Measurements from ENCODE around the gene MMAB.

MMAB gene

DNA sequence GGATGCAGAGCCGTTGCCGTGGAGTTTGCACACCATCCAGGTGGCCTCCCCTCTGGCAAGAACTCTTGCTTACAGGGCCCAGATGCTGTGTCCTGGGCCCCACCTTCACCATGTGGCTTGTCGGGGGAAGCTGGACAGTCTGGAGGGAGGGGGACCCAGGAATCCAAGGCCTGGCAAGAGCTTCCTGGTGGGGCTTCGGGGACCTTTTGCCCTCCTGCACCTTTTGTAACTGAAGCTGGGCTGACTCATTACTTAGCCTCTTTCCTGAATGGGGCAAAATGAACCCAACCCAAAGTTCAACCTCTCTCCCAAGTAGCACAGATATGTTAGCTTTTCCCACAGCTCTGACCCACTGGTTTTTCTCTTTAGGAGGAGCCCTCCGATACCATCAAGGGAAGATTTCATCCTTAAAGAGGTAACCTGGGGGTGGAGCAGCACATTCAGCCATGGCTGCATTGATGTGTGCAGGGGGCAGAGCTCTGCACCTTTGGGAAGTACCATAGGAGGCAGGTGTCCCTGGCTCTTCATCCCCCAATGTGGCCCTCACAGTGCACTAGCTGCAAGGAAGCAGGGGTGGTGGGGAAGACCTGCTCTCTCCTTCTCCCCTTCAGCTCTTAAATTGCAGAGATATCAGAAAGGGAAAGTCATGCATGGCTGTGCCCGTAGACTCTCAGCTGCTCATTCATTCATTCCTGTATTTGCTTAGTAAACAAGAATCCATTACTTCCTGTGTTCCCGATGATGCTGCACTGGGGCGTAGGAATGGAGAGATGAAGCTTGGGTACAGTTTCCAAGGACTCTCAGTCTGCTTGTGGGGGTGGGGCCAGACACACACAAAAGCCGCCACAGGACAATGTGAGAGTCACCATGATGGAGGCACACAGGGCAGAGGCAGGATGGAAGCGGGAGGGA lies 13.3 kb upstream of the MMAB start:
- Histone ChIP-seq H3K4me3 (ENCODE audit: control insufficient read depth in 1 of 7, extremely low read depth in 1 of 7, insufficient read depth in 4 of 7, low read depth in 2 of 7, low read length in 6 of 7) (no peak overlapping the region), H3K27me3 (replicated peaks in 2 of 5; ENCODE audit: control insufficient read depth in 4 of 5, insufficient read depth in 5 of 5, low read length in 4 of 5) (no peaks in the 10 kb centered on the region), H3K4me1 (ENCODE audit: control extremely low read depth in 1 of 4, control insufficient read depth in 4 of 4, insufficient read depth in 4 of 4, low read length in 3 of 4) (no peaks in the 10 kb centered on the region), H3K36me3 (ENCODE audit: control insufficient read depth in 4 of 4, insufficient read depth in 4 of 4, low read length in 3 of 4) (peaks cover 0 to 88% (median 20%) of the 10 kb centered on the region in 4 experiments), H3K27ac (ENCODE audit: insufficient read depth in 1 of 2, low read depth in 1 of 2, low read length in 2 of 2, poor library complexity in 1 of 2, severe bottlenecking in 2 of 2) (no peak overlapping the region), H3K9me3 (ENCODE audit: control extremely low read depth in 1 of 5, control insufficient read depth in 4 of 5, insufficient read depth in 2 of 5, low read depth in 1 of 5, low read length in 4 of 5) (no peaks in the 10 kb centered on the region)
- WGBS (ENCODE audit: insufficient coverage) = 99% methylated on average over 10 of the region's 10 CpGs
- ChIA-PET POLR2A (no interaction called here), CTCF (interaction anchor here (1.4 to 7.4 kb wide), 3 partner anchors 8 to 189 kb away, joined by 4 to 39 read pairs (median 8); no protein-coding TSS in a partner anchor)
- DNase-seq = no peak

DNA sequence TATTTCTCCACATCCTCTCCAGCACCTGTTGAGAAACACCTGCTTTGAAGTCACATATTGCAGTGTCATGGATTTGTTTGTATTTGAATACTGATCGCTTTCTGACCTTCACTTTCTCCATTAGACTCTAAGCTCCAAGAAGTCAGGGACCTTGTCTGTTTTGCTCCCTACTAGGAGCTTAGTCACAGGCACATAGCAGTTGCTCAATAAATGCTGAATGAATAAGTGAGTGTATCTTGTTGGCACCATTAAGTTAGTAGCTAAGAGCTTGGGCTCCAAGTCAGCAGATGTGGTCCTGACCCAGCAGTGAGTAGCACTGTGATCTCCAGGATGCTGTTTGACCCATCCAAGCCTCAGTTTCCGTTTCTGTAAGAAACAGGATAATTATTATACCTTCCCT lies 10.4 kb upstream of the MMAB start:
- CTCF ChIA-PET = interaction anchor here (0.9 to 7.4 kb wide), 2 partner anchors 9 to 15 kb away, joined by 3 to 39 read pairs; no protein-coding TSS in a partner anchor
- no peak overlapping the region for H3K27ac ChIP-seq (ENCODE audit: insufficient read depth in 1 of 2, low read depth in 1 of 2, low read length in 2 of 2, poor library complexity in 1 of 2, severe bottlenecking in 2 of 2)
- no peak for DNase-seq
- whole genome bisulfite sequencing (ENCODE audit: insufficient coverage) = 100% methylated on average over 1 of the region's 2 CpGs
- no peak overlapping the region for H3K4me3 ChIP-seq (ENCODE audit: control insufficient read depth in 1 of 7, extremely low read depth in 1 of 7, insufficient read depth in 4 of 7, low read depth in 2 of 7, low read length in 6 of 7)
- peaks cover under 1 to 87% (median 37%) of the 10 kb centered on the region in 4 experiments for H3K36me3 ChIP-seq (ENCODE audit: control insufficient read depth in 4 of 4, insufficient read depth in 4 of 4, low read length in 3 of 4)
- H3K27me3 ChIP-seq (replicated peaks in 2 of 5; ENCODE audit: control insufficient read depth in 4 of 5, insufficient read depth in 5 of 5, low read length in 4 of 5) = no peaks in the 10 kb centered on the region
- H3K9me3 ChIP-seq (ENCODE audit: control extremely low read depth in 1 of 5, control insufficient read depth in 4 of 5, insufficient read depth in 2 of 5, low read depth in 1 of 5, low read length in 4 of 5) = no peaks in the 10 kb centered on the region
- POLR2A ChIA-PET = no interaction called here
- H3K4me1 ChIP-seq (ENCODE audit: control extremely low read depth in 1 of 4, control insufficient read depth in 4 of 4, insufficient read depth in 4 of 4, low read length in 3 of 4) = no peaks in the 10 kb centered on the region

- Histone ChIP-seq H3K36me3 (ENCODE audit: control insufficient read depth in 4 of 4, insufficient read depth in 4 of 4, low read length in 3 of 4) (peaks cover 3 to 87% (median 39%) of the 10 kb centered on the region in 4 experiments), H3K4me1 (ENCODE audit: control extremely low read depth in 1 of 4, control insufficient read depth in 4 of 4, insufficient read depth in 4 of 4, low read length in 3 of 4) (no peaks in the 10 kb centered on the region), H3K4me3 (ENCODE audit: control insufficient read depth in 1 of 7, extremely low read depth in 1 of 7, insufficient read depth in 4 of 7, low read depth in 2 of 7, low read length in 6 of 7) (no peak overlapping the region), H3K27ac (ENCODE audit: insufficient read depth in 1 of 2, low read depth in 1 of 2, low read length in 2 of 2, poor library complexity in 1 of 2, severe bottlenecking in 2 of 2) (no peak overlapping the region), H3K27me3 (replicated peaks in 2 of 5; ENCODE audit: control insufficient read depth in 4 of 5, insufficient read depth in 5 of 5, low read length in 4 of 5) (no peaks in the 10 kb centered on the region), H3K9me3 (ENCODE audit: control extremely low read depth in 1 of 5, control insufficient read depth in 4 of 5, insufficient read depth in 2 of 5, low read depth in 1 of 5, low read length in 4 of 5) (no peaks in the 10 kb centered on the region)
- 100% methylated on average over 1 of the region's 5 CpGs for WGBS (ENCODE audit: insufficient coverage)
- POLR2A ChIA-PET = no interaction called here
- CTCF ChIA-PET = no interaction called here
- no peak for DNase-seq
Measured at GRCh38 chr12:109582636-109583035, 9.3 kb upstream of the MMAB start.

DNA sequence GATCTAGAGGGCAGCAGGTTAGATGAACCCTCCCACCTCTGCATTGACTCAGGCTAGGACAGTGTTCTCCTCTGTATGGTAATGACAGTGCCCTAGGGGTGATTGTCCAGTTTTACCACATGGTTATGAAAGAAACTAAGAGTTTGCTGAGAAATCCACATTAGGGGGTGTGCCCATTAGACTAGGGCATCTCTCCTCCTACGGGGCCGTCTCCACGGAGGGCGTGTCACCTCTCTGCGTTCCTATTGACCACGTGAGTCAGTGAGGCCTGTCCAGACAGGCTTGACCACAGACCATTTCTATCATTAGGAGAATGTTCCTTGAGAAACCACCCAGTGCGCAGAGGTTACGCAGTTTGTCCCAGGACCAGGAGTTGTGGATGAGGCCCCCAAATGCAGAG lies 8.6 kb upstream of the MMAB start:
- H3K27ac ChIP-seq (ENCODE audit: insufficient read depth in 1 of 2, low read depth in 1 of 2, low read length in 2 of 2, poor library complexity in 1 of 2, severe bottlenecking in 2 of 2) = no peak overlapping the region
- H3K27me3 ChIP-seq (replicated peaks in 2 of 5; ENCODE audit: control insufficient read depth in 4 of 5, insufficient read depth in 5 of 5, low read length in 4 of 5) = no peaks in the 10 kb centered on the region
- DNase-seq = no peak
- no peaks in the 10 kb centered on the region for H3K9me3 ChIP-seq (ENCODE audit: control extremely low read depth in 1 of 5, control insufficient read depth in 4 of 5, insufficient read depth in 2 of 5, low read depth in 1 of 5, low read length in 4 of 5)
- 98% methylated on average over 8 of the region's 8 CpGs for WGBS (ENCODE audit: insufficient coverage)
- ChIA-PET POLR2A (no interaction called here), CTCF (interaction anchor here (1.1 kb wide), 1 partner anchor 195 kb away, joined by 3 read pairs; no protein-coding TSS in a partner anchor)
- no peaks in the 10 kb centered on the region for H3K4me1 ChIP-seq (ENCODE audit: control extremely low read depth in 1 of 4, control insufficient read depth in 4 of 4, insufficient read depth in 4 of 4, low read length in 3 of 4)
- H3K4me3 ChIP-seq (ENCODE audit: control insufficient read depth in 1 of 7, extremely low read depth in 1 of 7, insufficient read depth in 4 of 7, low read depth in 2 of 7, low read length in 6 of 7) = no peak overlapping the region
- H3K36me3 ChIP-seq (ENCODE audit: control insufficient read depth in 4 of 4, insufficient read depth in 4 of 4, low read length in 3 of 4) = peaks cover 3 to 87% (median 37%) of the 10 kb centered on the region in 4 experiments

DNA sequence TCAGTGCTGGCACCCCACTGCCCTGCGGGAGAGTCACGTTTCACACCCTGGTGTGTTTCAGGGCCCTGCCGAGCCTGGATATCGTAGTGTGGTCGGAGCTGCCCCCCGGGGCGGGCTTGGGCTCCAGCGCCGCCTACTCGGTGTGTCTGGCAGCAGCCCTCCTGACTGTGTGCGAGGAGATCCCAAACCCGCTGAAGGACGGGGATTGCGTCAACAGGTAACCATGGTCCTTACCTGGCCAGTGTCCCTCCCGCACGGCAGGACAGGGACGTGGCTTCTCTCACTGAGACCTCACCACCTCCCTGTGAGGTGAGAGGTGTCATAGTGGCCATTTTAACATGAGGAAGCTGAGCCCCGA lies 8.0 kb upstream of the MMAB start:
- Histone ChIP-seq H3K27ac (ENCODE audit: insufficient read depth in 1 of 2, low read depth in 1 of 2, low read length in 2 of 2, poor library complexity in 1 of 2, severe bottlenecking in 2 of 2) (no peak overlapping the region), H3K27me3 (replicated peaks in 2 of 5; ENCODE audit: control insufficient read depth in 4 of 5, insufficient read depth in 5 of 5, low read length in 4 of 5) (no peaks in the 10 kb centered on the region), H3K9me3 (ENCODE audit: control extremely low read depth in 1 of 5, control insufficient read depth in 4 of 5, insufficient read depth in 2 of 5, low read depth in 1 of 5, low read length in 4 of 5) (no peaks in the 10 kb centered on the region), H3K36me3 (ENCODE audit: control insufficient read depth in 4 of 4, insufficient read depth in 4 of 4, low read length in 3 of 4) (peaks cover 3 to 85% (median 34%) of the 10 kb centered on the region in 4 experiments), H3K4me1 (ENCODE audit: control extremely low read depth in 1 of 4, control insufficient read depth in 4 of 4, insufficient read depth in 4 of 4, low read length in 3 of 4) (no peaks in the 10 kb centered on the region), H3K4me3 (ENCODE audit: control insufficient read depth in 1 of 7, extremely low read depth in 1 of 7, insufficient read depth in 4 of 7, low read depth in 2 of 7, low read length in 6 of 7) (no peak overlapping the region)
- ChIA-PET CTCF (interaction anchor here (1.1 kb wide), 1 partner anchor 195 kb away, joined by 3 read pairs; no protein-coding TSS in a partner anchor), POLR2A (no interaction called here)
- 94% methylated on average over 11 of the region's 18 CpGs for WGBS (ENCODE audit: insufficient coverage)
- no peak for DNase-seq

- 95% methylated on average over 12 of the region's 13 CpGs for WGBS (ENCODE audit: insufficient coverage)
Measured at GRCh38 chr12:109580684-109581333, 7.5 kb upstream of the MMAB start.

DNA sequence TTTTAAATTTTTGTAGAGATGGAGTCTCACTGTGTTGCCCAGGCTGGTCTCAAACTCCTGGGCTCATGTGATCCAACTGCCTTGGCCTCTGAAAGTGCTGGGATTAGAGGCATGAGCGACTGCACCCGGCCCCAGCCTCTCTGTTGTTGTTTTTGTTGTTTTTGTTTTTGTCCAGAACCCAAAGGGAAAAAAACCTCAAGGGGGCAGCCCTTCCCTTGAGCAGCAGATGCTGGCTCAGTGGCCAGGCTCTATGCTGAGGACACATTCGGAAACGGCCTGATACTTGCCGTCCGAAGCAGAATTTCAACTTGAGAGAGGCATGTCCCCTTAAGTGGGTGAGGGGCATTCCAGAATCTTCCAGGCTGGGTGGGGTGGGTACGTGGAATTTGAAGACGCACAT lies 7.0 kb upstream of the MMAB start:
- Histone ChIP-seq H3K4me1 (ENCODE audit: control extremely low read depth in 1 of 4, control insufficient read depth in 4 of 4, insufficient read depth in 4 of 4, low read length in 3 of 4) (peaks cover 0 to 2% (median 0%) of the 10 kb centered on the region in 4 experiments), H3K27me3 (replicated peaks in 2 of 5; ENCODE audit: control insufficient read depth in 4 of 5, insufficient read depth in 5 of 5, low read length in 4 of 5) (no peaks in the 10 kb centered on the region), H3K36me3 (ENCODE audit: control insufficient read depth in 4 of 4, insufficient read depth in 4 of 4, low read length in 3 of 4) (peaks cover 3 to 87% (median 37%) of the 10 kb centered on the region in 4 experiments), H3K9me3 (ENCODE audit: control extremely low read depth in 1 of 5, control insufficient read depth in 4 of 5, insufficient read depth in 2 of 5, low read depth in 1 of 5, low read length in 4 of 5) (no peaks in the 10 kb centered on the region), H3K4me3 (ENCODE audit: control insufficient read depth in 1 of 7, extremely low read depth in 1 of 7, insufficient read depth in 4 of 7, low read depth in 2 of 7, low read length in 6 of 7) (no peak overlapping the region), H3K27ac (ENCODE audit: insufficient read depth in 1 of 2, low read depth in 1 of 2, low read length in 2 of 2, poor library complexity in 1 of 2, severe bottlenecking in 2 of 2) (no peak overlapping the region)
- CTCF ChIA-PET = no interaction called here
- POLR2A ChIA-PET = no interaction called here
- 96% methylated on average over 8 of the region's 8 CpGs for WGBS (ENCODE audit: insufficient coverage)
- DNase-seq = no peak

More at GRCh38 chr12:109580684-109581333, 7.5 kb upstream of the MMAB start:
- H3K27ac ChIP-seq (ENCODE audit: insufficient read depth in 1 of 2, low read depth in 1 of 2, low read length in 2 of 2, poor library complexity in 1 of 2, severe bottlenecking in 2 of 2) = no peak overlapping the region
- H3K9me3 ChIP-seq (ENCODE audit: control extremely low read depth in 1 of 5, control insufficient read depth in 4 of 5, insufficient read depth in 2 of 5, low read depth in 1 of 5, low read length in 4 of 5) = no peaks in the 10 kb centered on the region
- no peak for DNase-seq
- ChIA-PET CTCF (interaction anchor here (1.1 kb wide), 1 partner anchor 196 kb away, joined by 3 read pairs; no protein-coding TSS in a partner anchor), POLR2A (no interaction called here)
- H3K4me3 ChIP-seq (ENCODE audit: control insufficient read depth in 1 of 7, extremely low read depth in 1 of 7, insufficient read depth in 4 of 7, low read depth in 2 of 7, low read length in 6 of 7) = no peak overlapping the region
- no peaks in the 10 kb centered on the region for H3K4me1 ChIP-seq (ENCODE audit: control extremely low read depth in 1 of 4, control insufficient read depth in 4 of 4, insufficient read depth in 4 of 4, low read length in 3 of 4)
- H3K36me3 ChIP-seq (ENCODE audit: control insufficient read depth in 4 of 4, insufficient read depth in 4 of 4, low read length in 3 of 4) = peaks cover 3 to 85% (median 35%) of the 10 kb centered on the region in 4 experiments
- H3K27me3 ChIP-seq (replicated peaks in 2 of 5; ENCODE audit: control insufficient read depth in 4 of 5, insufficient read depth in 5 of 5, low read length in 4 of 5) = no peaks in the 10 kb centered on the region
